Activated CD4-positive, alpha-beta T cell treated with anti-CD3 and anti-CD28 coated beads, Interleukin-2, amount 50 U/mL, for 4 hours (primary cell): ENCODE results near the gene AKAP13.
"Not testable (repeated sequence)": the region's sequence is repeated elsewhere in the genome, so short reads cannot be mapped to it uniquely, and the experiment has no call there.

ENCODE experiments used
- DNase-seq, 2 experiments: peaks; one replicate each; pipeline ENCODE4 v3.0.0-alpha.2; 2020

AKAP13 gene

DNA sequence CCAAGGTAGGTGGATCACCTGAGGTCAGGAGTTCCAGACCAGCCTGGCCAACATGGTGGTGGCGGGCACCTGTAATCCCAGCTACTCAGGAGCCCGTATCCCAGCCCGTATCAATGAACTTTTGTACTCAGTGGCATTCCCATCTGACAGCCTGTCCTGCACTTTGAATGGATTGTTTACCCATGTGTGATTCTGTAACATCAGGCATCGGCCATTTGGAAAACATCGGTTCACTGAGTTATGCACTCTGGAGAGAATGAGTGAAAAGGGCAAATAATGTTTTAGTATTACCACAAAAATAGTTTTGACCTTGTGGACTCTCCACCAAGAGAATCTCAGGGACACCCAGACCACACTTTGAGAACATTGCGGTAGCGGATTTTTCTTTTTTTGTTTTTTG, 400.7 kb downstream of the AKAP13 start:
- DNase-seq: no peak

DNA sequence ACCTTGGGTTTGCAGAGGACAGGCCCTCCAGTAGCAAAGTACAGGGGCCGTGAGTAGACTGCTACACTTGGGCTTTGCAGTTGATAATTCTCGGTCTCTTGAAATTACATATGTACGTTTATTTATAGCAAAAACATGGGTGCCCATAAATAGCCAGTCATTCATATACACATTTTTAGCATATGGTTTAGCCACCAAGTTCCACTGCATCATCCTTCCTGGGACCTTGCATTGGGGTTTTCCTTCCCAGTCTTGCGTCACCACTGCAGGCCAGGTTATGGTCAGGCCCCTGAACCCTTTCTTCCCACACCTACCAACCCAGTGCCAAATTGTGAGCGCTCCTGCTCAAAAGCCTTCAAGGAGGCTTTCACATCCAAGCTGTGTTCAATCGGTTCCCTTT, 401.7 kb downstream of the AKAP13 start:
- DNase-seq: no peak

DNA sequence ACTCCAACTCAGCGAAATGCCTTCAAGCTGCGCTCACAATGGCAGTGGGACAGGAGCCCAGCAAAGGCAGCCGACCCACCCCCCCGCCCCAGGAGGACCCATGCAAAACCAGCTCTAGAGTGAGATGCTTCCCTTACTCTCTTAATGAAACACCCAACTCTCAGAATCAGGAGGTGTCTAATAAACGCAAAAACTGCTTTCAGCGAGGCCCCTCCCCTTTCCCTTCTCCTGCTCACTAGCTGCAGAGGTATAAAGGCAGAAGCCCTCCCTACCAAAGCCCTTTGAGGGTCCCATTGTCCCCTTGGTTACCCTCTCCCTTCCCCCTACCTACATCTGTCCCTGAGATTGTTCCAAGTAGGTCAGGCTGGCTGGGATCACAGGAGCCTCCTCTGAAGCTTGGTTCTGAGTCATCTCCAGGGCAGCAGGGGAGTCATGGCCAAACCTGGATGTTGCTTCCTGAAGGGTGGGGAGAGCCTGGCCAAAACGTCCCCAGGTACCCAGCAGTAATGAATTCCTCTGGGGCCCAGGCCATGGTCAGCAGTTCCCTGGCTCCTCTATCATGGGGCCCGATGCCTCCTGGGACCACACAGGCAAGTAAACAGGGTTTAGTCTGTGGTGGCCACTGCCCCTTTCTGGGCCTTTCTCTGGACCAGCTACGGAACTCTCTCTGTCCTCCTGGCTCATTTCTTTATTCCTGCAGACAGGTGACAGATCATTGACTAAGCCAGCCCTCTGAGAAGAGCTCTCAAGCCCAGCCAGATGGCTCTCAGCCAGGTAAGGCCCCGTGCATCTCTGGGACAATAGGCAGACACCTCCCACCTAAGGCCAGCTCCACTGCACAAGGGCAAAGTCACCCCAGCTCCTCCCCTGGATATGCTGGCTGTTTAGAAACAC, 405.7 kb downstream of the AKAP13 start:
- DNase-seq: no peak

DNA sequence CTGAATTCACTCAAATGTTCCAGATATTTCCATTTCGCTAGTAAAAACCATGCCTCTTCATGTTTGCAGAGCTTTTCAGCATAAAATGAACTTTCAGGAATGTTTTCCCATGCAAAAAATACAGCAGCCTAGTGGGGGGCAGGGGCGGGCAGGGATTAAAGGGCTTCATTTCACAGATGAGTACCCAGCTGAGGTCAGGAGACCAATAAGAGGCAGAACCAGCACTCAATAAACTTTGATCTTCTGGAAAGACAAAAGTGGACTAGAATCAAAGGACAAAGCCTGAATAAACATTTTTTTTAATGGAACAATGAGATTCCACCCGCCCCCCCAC, 406.3 kb downstream of the AKAP13 start:
- no peak for DNase-seq

DNA sequence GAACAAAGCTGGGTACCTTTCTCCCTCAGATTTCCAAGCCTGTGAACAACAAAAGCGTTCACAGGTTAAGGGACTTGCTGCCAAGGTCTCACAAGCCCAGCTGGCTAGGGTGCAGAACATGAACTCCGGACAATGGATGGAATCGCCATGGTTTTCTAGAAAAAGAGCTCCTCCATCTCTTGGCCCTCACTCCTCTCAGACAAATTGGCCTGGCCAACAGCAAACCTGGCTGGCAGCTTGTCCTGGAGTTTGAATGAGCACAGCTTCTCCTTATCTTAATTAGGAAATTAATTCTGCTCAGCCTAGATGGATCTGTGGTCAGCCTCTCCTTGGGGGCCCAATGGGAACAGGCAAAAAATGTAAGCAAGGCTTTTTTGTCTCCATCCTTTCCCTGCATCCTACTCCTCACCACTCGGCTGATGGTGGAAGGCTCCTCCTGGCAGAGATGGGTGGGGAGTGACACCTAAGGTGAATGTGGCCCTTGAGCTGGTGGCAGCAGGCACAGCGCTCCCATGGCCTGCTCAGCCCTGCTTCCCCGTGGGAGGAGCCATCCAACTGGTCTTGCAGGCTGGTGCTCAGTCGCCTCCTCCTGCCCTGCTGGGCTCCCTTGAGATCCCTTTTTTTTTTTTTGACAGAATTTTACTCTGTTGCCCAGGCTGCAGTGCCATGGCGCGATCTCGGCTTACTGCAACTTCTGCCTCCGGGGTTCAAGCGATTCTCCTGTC, 408.5 kb downstream of the AKAP13 start:
- no peak for DNase-seq

DNA sequence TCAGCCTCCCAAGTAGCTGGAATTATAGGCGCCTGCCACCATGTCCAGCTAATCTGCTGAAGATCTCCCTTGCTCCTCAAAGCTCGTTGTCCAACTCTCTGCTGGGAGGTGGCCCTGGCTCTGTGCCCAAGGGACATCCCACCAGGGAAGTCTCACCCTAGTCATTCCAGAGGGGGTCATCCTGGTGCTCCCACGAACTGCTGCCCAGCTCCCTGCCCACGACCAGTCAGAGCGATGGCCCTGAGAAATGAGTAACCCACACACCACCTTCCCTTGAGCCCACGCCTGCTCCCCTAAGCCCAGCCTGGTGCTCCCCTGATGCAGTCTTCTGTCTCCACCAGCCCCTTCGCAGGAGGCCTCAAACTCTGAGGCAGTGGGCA, 409.1 kb downstream of the AKAP13 start:
- no peak for DNase-seq

DNA sequence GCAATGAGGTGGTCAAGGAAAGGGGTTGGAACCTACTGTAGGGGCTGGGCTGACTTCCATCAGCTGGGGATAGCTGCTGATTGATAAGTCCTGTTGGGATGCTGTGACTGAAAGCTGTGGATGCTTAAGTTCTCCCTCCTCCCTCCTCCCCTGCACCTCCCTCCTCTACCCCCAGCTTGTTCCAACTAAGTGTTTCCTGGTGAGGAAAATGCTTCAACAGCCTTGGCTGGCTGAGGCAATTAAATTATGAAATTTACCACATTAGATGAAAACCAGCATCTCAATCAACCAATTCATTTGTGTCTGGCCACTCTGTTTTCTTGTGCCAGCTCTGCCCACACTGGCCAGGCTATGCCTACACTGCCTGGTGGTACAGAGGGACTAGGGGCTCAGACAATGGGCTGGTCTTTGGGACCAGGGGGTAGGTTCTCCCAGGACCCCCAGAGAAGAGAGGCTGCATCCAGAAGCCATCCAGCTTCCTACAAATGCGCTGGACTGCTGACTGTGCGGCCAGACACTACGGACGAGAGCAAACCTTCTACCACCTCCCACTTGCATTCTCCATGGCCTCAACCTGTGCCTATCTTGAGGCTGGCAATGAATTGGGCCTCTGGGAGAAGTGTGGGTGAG, 411.8 kb downstream of the AKAP13 start:
- DNase-seq: no peak

DNA sequence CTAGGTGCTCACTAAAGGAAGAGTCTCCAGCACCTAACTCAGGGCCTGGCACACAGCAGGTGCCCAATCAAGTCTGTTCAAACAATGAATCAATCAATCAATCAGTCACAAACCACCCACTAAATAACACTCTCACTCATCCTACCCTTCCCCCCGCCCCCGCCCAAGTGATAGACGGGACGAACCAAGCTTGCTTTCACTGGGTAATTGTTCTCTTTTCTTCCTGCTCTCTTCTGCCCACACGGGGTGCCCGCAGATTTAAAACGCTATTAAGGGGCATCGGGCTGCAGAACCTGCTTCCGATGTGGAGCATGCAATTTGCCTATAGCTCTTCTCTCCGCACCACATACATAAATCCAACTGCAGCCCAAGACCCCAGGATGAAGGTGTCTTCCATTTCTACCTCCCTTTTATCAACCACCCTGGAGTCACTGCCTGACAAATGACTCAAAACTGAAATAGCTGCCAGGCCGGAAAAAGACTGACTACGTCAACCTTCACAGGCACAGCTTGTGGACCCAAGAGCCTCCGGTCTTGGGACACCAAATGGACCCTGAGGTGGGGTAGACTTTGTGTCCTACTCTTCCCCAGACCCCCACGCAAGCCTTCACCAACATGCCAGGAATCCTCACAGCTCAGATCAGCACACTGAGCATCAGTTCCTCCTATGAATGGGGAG, 412.6 kb downstream of the AKAP13 start:
- peak; percentile 34 to 42 for DNase-seq

DNA sequence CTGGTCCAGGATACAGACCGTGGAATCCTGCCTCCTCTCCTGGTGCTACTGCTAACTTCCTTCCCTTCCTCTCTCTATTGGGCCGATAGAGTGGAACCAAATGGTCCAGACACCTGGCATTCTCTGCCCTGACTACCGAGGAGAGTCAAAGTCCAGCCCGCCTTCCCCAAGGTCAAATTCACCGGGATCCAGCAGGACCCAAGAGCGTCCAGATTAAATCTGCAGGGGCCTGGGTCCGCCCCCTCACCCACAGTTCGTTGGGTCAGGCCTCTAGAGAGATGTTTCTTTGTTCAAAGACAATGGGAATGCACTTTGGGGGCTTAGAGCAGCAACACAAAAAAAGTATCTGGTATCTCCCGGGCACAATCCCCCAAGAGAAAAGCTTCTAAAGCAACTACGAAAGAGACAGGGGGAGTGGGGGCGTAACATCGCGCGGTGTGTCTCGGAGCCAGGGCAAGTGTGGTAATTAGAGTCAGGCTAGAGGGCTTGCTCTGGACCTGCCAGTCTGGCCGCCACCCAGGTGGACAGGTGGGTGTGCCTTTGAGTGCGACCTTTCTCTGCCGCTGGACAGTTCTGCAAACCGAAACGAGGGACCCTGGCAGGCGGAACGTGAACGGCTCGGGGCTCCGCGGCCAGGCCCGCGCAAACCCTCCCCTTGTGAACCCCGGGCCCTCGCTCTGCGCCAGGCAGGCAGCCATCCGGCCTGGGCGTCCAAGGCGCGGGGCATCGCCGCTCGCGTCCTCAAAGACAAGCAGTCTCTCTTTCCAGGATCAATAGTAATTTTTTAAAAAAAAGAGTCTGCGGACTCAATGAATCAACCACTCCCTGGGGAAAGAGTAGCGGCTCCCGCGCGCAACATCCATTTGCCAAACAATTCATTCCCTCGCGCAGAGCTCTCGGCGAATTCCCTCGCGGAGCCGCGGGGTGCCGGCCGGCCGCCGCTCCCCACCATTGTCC, 413.5 kb downstream of the AKAP13 start:
- peak; percentile 14 to 33 for DNase-seq

DNA sequence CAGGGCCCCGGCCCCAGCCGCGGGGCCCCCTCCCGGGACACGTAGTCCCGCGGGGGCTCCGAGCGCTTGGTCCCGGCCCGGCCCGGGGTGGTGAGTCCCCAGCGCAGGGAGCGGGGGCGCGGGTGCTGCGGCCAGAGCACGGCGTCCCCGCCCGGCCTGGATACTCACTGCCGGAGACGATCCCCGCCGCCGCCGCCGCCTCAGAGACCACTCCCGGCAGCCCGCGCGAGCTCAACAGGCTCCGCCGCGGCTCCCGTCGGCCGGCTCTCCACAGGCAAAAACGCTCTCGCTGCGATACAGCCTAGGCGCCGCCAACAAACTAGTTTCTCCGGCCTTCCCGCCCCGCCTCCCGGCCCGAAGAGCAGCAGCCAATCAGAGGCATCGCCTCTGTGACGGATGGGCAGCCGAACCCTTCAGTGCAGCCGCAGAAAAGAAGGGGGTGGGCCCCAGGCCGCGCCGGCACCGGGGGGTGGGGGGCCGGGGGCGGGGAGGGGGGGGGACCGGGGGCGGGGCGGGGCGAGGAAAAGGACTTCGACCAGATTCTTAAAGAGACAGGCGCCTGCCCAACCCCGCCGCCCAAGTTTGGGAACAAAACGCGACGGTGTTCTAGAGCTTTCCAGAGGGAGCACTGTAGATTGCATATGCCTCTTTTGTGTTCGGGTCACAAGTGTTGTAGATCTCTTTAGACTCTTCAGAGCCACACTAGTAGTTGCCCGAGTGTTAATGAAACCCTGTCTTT, 414.4 kb downstream of the AKAP13 start, which contains the start of gene KLHL25:
KLHL25 (minus strand) TSS at position 328 of the 739 bp plus-strand sequence. CDS start 25,115 bp downstream, outside the sequence.
- DNase-seq: peak; percentile 88 to 90

DNA sequence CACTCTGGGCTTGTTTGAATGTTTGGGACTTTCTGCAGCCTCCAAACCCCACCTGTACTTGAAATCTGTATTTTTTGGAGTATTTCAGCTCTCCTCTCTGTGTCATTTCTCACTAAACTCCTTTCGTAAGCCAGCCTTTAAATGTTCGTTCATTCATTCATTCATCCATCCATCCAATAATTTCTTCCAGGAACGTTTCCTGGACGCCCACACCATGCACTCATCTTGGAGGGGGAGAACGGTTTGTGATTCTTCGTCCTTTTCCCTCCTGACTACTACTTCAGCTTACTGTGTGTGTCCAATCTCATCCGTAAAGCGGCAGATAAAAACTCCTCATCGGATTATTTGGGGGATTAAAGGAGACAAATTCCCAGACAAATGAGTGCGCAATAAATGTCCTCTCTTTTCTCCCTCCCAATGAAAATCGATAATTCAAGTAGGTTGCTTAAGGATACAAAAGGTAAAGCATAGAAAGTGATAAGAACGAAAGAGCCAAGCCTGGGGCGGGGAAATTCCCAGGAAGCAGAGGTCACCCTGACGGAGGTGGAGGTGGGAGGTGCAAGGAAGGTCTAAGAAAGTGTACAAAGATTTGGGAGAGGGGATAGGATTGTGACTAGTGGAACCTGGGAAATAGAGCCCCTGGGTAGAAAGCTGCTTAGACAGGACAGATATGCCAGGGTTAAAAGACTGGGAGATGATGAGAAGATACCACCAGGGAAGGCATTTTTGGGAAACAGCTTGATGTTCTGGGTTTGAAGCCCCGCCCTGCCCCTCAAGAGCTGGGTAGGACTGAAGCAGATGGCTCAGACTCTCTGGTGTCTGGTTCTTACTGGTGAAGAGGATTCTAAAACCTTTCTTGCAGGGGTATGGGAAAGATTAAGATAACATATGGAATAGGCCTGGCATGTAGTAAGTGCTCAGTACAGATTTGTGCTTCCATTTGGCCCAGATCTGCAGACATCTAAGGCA, 415.2 kb downstream of the AKAP13 start:
- DNase-seq: no peak

DNA sequence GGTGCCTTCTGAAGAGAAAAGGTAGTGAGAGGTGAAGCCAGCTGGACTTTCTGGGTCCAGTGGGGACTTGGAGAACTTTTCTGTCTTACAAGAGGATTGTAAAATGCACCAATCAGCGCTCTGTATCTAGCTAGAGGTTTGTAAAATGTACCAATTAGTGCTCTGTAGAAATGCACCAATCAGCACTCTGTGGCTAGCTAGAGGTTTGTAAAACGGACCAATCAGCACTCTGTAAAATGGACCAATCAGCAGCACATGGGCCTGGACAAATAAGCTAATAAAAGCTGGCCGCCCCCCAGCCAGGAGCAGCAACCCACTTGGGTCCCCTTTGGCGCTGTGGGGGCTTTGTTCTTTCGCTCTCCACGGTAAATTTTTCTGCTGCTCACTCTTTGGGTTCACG, 416.0 kb downstream of the AKAP13 start:
- not testable (repeated sequence) for DNase-seq
